HG02870 (cell line): ENCODE results near the gene NEAT1.

Source experiments
- ATAC-seq: cut with Tn5 transposase; IDR thresholded peaks from one replicate; pipeline ENCODE4 v1.9.1; 2021; ENCODE audit warnings: mild to moderate bottlenecking, moderate library complexity; ENCODE audit not compliant: unreplicated experiment

Gene NEAT1

GRCh38 chr11:65422633-65423515 lies at the start of gene NEAT1:
TSS of gene NEAT1 (plus strand) at chr11:65422798.
- ATAC-seq: no peak

GRCh38 chr11:65373839-65374580 lies 48.6 kb upstream of the NEAT1 start:
- no peak for ATAC-seq

DNA sequence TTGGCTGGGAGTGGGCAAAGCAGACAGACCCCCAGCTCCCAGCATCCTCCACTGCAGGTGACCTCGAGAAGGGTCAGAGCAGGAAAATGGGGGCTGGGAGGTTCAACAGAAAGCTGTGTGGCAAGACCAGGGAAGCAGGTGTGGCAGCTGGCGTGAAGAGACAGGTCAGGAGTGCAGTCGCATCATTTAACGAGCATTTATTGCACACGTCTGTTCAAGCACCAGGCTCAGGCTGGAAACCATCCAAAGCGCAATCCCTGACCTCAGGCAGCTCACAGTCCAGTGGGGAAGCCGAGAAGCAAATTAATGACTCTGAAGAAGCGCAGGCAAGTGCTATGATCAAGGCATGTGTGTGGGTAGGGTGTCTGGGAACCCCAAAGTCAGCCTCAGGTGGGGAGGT lies 47.6 kb upstream of the NEAT1 start:
- ATAC-seq: no peak

DNA sequence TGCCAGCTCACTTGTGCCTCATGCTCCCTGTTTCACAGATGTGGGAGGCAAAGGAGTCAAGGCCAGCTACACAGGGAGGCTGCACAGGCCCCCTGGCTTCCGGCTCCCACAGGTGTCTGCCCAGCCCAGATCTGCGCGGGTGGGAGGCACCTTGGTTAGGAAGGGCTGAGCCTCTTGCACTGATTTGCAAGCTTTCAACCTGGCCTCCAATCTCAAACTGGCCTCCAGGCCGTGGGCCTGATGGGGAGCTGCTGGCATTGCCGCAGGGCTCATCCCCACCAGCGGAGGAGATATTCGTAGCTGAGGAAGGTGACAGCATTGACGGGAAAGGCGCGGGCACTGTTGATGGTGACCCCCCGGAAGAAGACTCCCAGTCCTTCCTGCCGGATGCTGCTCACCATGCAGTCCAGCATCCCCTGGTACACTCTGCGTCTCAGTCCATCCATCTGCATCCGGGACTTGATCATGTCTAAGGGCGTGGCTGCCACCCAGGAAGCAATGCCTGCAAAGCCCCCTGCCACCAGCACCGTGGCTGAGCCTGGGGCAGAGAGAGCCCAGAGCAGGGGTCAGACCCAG lies 46.4 kb upstream of the NEAT1 start:
- no peak for ATAC-seq

- ATAC-seq: no peak
Measured at GRCh38 chr11:65377036-65377435, 45.6 kb upstream of the NEAT1 start.

GRCh38 chr11:65377777-65378176 lies 44.8 kb upstream of the NEAT1 start:
- ATAC-seq: no peak

DNA sequence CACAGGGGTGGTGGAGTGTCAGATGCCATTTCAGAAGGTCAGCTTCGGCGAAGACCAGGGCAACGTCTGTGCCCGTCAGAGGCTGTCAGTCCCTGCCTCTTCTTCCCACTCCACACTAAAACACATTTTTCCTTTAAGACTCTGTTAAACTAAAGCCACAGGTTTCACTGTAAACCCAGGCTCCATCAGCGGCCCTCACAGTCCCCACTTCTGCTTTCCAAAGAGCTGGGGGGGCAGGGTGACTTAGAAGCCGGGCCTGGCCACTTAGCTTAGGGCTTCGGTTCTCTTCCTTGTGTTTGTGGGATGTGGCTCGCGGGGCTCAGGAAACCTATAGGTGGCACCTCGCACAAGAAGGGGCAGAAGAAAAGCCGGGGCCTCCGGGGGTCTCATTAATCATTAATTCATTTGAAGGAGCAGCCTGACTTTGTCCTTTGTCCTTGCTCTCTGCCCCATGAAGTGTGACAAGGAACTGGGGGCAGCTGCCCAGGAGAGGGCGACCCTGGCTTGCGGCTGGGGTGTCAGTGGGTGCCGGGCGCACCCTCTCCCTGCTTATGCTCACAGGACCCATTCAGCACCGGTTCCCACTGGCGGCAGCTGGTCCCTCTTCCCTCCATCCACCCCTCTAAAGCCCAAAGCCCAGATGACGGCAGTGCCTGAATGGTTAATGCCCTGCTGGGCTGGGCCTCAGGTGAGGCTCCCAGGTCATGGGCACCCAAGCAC lies 44.2 kb upstream of the NEAT1 start:
- no peak for ATAC-seq

- ATAC-seq: no peak
Measured at GRCh38 chr11:65378928-65379638, 43.5 kb upstream of the NEAT1 start.

GRCh38 chr11:65379698-65380459 lies 42.7 kb upstream of the NEAT1 start:
- no peak for ATAC-seq

DNA sequence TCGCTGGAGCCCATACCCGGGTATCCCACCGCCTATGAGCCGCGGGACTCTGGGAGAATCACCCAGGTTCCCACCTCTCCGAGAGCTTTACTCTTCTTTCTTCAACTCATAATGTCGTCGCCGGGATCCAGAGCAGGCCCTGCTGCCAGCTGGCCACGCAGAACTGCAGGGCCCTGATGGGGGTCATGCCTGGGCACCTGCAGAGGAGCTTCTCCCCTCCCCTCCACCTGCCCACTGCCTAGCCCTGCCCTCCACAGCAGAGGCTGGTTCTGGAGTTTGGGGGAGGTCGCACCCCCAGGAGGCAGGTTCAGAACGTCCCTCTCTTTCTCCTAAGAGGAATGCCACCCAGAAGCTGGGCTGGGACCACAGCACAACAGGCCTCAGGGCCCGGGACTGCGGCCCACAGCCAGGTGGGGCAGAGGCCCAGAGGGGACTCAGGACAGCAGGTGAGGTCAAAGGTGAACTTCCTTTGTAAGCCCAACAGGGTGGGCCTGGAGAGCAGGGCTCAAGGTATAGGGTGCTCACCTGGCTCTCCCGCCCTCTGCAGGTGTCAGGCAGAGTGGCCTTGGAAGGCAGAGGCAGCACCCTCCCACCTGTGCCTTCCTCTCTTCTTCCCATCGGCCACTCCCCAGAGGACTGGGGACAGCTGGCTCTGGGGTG lies 42.0 kb upstream of the NEAT1 start:
- ATAC-seq: no peak

DNA sequence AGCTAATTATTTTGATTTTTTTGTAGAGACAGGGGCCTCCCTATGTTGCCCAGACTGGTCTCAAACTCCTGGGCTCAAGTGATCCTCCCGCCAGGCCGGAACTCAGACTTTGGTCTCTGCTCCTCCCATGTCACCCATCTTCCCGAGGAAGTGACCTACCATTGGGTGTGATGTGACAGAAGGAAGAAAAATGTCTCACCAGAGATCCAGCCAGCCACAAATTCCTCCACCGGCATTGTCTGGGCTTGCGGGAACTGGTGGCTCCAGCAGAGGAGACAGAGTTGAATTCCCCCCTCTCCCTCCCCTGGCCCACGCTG lies 40.9 kb upstream of the NEAT1 start:
- ATAC-seq: no peak

DNA sequence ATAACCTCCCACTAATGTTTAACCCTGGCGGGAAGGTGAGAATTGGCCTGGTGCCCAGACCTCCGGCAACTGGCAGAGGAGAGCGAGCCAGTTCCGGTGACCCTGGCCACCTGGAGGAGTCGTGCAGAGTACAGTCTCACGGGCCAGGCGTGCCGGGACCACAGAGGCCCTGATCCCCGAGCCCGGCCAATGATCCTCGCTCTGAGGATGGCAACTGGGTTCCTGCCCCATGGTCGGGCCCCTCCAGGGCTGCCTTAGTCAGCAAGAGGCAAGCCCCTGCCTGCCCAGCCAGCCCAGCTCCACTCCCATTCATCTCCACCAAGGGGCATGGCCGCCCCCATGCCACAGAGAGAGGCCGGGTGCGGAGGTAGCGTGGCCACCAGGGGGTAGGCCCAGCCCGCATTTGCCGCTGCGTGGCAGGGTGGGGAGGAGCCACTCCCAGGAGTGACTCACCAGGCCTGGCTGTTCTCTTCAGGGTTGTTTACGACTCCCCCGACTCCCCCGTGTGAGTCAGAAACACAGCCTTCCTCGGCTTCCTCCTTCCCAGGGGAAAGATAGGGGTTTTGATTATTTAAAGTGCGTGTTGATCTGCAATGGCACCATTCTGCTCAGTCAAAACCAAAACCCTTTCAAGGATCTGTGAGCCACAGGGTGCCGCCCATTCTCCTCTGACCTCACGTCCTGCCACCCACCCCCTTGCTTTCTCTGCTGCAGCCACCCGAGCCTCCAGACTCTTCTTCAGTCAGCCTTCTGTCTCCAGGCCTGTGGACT lies 40.4 kb upstream of the NEAT1 start, which contains the start of gene SLC25A45:
Gene SLC25A45, minus strand, starts transcription at position 614 of the 771 bp plus-strand sequence. CDS start 695 bp downstream, outside the sequence.
- ATAC-seq: peak; percentile 59

GRCh38 chr11:65382804-65383368 lies 39.7 kb upstream of the NEAT1 start:
- peak; percentile 6 for ATAC-seq

GRCh38 chr11:65383778-65384177 lies 38.8 kb upstream of the NEAT1 start:
- ATAC-seq: no peak

DNA sequence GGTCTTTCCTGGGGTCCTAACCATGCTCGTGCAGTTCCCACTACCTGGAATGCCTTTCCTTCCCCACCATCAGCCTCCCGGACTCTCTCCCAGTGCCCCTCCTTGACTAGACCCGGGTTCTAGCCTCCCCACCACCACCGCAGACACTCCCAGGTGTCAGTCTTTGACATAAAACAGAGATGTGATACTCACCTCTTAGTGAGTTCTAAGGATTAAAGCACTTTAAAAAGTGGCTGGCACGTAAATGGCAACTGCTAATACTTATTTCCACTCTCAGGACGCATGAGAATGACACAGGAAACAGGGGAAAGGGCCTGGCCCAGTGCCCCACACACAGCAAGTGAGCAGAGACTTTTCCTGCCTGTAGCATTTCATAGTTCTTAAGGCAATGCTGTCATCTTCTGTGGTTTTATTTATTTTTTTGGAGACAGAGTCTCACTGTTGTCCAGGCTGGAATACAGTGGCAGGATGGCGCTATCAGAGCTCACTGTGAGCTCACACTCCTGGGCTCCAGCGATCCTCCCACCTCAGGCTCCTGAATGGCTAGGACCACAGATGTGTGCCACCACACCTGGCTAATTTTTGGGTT lies 38.2 kb upstream of the NEAT1 start:
- ATAC-seq: no peak

DNA sequence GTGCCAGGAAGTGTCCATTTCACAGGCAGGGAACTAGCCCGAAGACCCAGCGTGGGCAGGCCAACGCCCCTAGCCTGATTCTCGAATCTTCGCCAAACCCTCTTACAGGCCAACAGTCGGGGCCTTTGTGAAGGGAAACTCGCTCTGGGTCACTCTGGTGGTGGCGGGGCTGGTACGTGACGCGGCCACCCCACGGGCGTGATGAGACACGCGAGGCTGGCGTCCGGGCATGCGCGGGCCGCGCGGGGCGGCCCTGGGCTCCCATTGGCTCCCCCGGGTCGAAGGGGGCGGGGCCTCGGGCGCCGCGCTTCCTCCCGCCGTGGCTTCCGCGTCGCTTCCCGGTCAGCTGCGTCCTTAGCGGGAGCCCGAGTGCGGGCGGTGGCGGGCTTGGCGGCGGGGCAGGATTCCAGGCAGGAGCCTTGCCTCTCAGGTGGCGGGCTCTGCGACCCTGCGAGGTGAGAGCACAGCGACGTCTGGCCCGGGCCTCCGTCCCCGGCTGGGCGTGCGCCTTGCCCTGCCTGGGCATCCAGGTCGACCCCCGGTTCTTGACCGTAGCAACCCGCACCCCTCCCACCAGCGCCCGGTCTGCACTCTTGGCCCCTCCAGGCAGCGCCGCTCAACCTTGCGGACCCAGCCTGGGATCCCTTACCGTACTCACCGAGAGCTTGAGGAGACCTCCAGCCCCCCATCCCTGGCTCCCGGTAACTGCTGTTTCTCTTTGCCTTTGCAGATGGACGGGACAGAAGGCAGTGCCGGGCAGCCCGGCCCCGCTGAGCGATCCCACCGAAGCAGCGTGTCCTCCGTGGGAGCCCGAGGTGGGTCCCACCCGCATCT lies 36.1 kb upstream of the NEAT1 start, which contains the start of gene FRMD8:
Gene FRMD8, plus strand, starts transcription at position 331 of the 834 bp plus-strand sequence. Its CDS starts 400 bp downstream, at position 731.
- no peak for ATAC-seq

- no peak for ATAC-seq
Measured at GRCh38 chr11:65388731-65389130, 33.9 kb upstream of the NEAT1 start.
